ENCODE results near the gene FLOT1.
"Not testable (repeated sequence)": the region's sequence is repeated elsewhere in the genome, so short reads cannot be mapped to it uniquely, and the experiment has no call there.

The FLOT1 gene

GRCh38 chr6:30722280-30723112 is 20.0 kb downstream of the FLOT1 start:
- DNase-seq = peak; percentile 61

- DNase-seq = not testable (repeated sequence)
Observed at GRCh38 chr6:30722025-30722279, 20.5 kb downstream of the FLOT1 start.

- peak; percentile 90 for DNase-seq
Observed at GRCh38 chr6:30721198-30722024, 21.1 kb downstream of the FLOT1 start.

GRCh38 chr6:30720738-30721197 is 21.7 kb downstream of the FLOT1 start:
- peak; percentile 59 for DNase-seq

GRCh38 chr6:30719791-30720737 is 22.4 kb downstream of the FLOT1 start, which contains the start of gene TUBB:
Gene TUBB, plus strand, starts transcription at chr6:30720352. Its CDS starts 155 bp downstream, at chr6:30720507.
- peak; percentile 99 for DNase-seq

GRCh38 chr6:30719356-30719755 is 23.1 kb downstream of the FLOT1 start:
- no peak for DNase-seq

GRCh38 chr6:30717845-30718720 is 24.4 kb downstream of the FLOT1 start:
- DNase-seq = not testable (repeated sequence)

- DNase-seq = peak; percentile 100
Observed at GRCh38 chr6:30717129-30717844, 25.2 kb downstream of the FLOT1 start, which contains the start of gene MDC1. Gene MDC1, minus strand, starts transcription at chr6:30717281. Its CDS starts 2,106 bp downstream, at chr6:30715175.

- DNase-seq = no peak
Observed at GRCh38 chr6:30716879-30717128, 25.7 kb downstream of the FLOT1 start.

- no peak for DNase-seq
Observed at GRCh38 chr6:30714263-30714662, 28.2 kb downstream of the FLOT1 start.

GRCh38 chr6:30712441-30712945 is 30.0 kb downstream of the FLOT1 start:
- no peak for DNase-seq

GRCh38 chr6:30711758-30712380 is 30.6 kb downstream of the FLOT1 start:
- DNase-seq = no peak

- no peak for DNase-seq
Observed at GRCh38 chr6:30709101-30709868, 33.2 kb downstream of the FLOT1 start.

GRCh38 chr6:30707281-30707850 is 35.1 kb downstream of the FLOT1 start:
- DNase-seq = no peak

GRCh38 chr6:30705620-30706019 is 36.9 kb downstream of the FLOT1 start:
- no peak for DNase-seq

GRCh38 chr6:30703821-30704220 is 38.7 kb downstream of the FLOT1 start:
- DNase-seq = no peak

- no peak for DNase-seq
Observed at GRCh38 chr6:30703011-30703410, 39.5 kb downstream of the FLOT1 start.

- no peak for DNase-seq
Observed at GRCh38 chr6:30700340-30700739, 42.1 kb downstream of the FLOT1 start.

GRCh38 chr6:30696432-30696831 is 46.1 kb downstream of the FLOT1 start:
- no peak for DNase-seq

All from HCEC 1CT (cell line).